ENCODE measurements around the gene GAPT. TPM values are rescaled to one million over a fixed set of nuclear protein-coding genes. Genes with fewer than 3 reads are reported as not detected.

Gene GAPT
- total RNA-seq, 2 donors from 2014 or later: 0.70 TPM; not detected in 1

DNA sequence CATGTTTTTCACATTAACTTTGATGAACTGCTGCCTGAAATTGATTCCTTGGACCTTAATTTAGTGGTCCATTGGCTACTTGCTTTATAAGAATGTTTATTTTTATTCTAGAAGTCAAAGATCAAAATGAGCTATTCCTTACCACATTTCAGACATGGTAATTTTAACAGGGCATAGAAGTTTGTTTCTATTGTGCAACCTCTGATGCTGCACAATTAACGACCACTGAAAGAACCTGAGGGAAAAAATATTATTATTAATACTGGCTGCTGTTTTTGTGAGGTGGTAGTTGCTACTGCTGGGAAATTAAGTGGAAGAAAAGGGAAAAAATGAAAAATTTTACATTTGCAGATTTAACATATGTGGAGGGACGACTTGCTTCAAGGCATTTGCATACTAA lies 53.7 kb downstream of the GAPT start:
- intact Hi-C loops (cut with DNase I, micrococcal nuclease): no loop called here
- DNase-seq (no peak), ATAC-seq (no peak)

DNA sequence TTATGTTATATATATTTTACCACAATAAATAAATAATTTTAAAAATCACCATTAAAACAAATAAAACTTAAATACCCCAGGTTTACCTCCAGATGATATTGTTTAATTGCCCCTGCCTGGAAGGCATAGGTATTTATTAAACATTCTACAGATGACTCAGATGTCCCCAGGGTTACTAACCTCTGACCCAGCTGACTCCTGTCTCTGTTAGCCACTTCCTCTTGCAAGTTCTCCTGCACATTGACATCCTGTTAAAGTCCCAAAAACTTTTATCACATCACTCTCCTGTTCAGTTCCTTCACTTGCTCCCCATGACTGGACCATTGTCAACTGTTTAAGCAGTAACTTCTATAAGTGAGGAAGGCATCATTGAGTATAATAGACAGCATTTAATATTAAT lies 54.7 kb downstream of the GAPT start:
- intact Hi-C loops (cut with DNase I, micrococcal nuclease): no loop called here
- ATAC-seq: no peak
- no peak for DNase-seq

Small RNAs within 50 kb of the gene (microRNA-seq; reads per million reads assigned to microRNA genes)
- 0 reads per million in 2 donors for gene MIR548AE2

Other genes with a start within 250 kb of the GAPT start
- 10 to 100 TPM; 13.7 to 25.8 TPM for gene PLK2, start 31.3 kb upstream of the GAPT start, total RNA-seq
- 1 to 10 TPM; 1.2 to 2.2 TPM for gene RAB3C, start 91.6 kb downstream of the GAPT start, total RNA-seq